IMR-90 (cell line): Measurements from ENCODE around the gene ZNF813. TPM values are rescaled to one million over a fixed set of nuclear protein-coding genes. Genes with fewer than 3 reads are reported as not detected.

Experiments used
- ATAC-seq: fragments of 200-7000 bp; cut with Tn5 transposase; 2 replicates; pipeline ENCODE4 v1.9.1; 2020; ENCODE audit warnings: low read depth, mild to moderate bottlenecking, moderate library complexity
- BruUV-seq: library from RNA; stranded (reverse); fragments of 400-500 nt; replicated peaks from 2 replicates; lab custom pipeline; 2021; lab: Mats Ljungman, UMichigan
- CTCF ChIA-PET: fragments of 300-600 bp; formaldehyde crosslinking; extraction: SDS; loops from one replicate; lab custom pipeline; 2021; ENCODE audit warnings: antibody characterized with exemption; lab: Yijun Ruan, JAX
- POLR2A ChIA-PET: fragments of 300-600 bp; sonication (Branson Sonifier 250); formaldehyde crosslinking; loops from one replicate; lab custom pipeline; 2022; ENCODE audit warnings: antibody characterized with exemption; ENCODE audit not compliant: unreplicated experiment; lab: Charles Lee
- DNase-seq: peaks from one replicate; pipeline ENCODE4 v3.0.0; 2013
- H2AFZ ChIP-seq: replicated peaks from 2 replicates; pipeline ENCODE3; 2013; ENCODE audit warnings: low read length, mild to moderate bottlenecking; ENCODE audit not compliant: poor library complexity
- H2AK5ac ChIP-seq: 2 replicates; pipeline ENCODE4 v1.6.1; 2013; ENCODE audit warnings: low read depth, low read length, inconsistent platforms
- H2AK9ac ChIP-seq: replicated peaks from 2 replicates; pipeline ENCODE3; 2013; ENCODE audit warnings: mild to moderate bottlenecking, low read depth, low read length, moderate library complexity; ENCODE audit not compliant: poor library complexity
- H2BK120ac ChIP-seq: 2 replicates; pipeline ENCODE4 v1.6.1; 2013; ENCODE audit warnings: low read depth, low read length, inconsistent platforms
- H2BK15ac ChIP-seq: 3 replicates; pipeline ENCODE4 v1.6.1; 2013; ENCODE audit warnings: low read depth, low read length, inconsistent platforms
- H2BK20ac ChIP-seq: 2 replicates; pipeline ENCODE4 v1.6.1; 2013; ENCODE audit warnings: low read depth, mild to moderate bottlenecking, inconsistent platforms, low read length, moderate library complexity
- H2BK5ac ChIP-seq: 2 replicates; pipeline ENCODE4 v1.6.1; 2013; ENCODE audit warnings: mild to moderate bottlenecking, low read depth, low read length, inconsistent platforms; ENCODE audit not compliant: poor library complexity, severe bottlenecking
- H3K14ac ChIP-seq: replicated peaks from 2 replicates; pipeline ENCODE4 v1.6.1; 2013; ENCODE audit warnings: low read depth, low read length, inconsistent platforms
- H3K18ac ChIP-seq: 2 replicates; pipeline ENCODE4 v1.6.1; 2013; ENCODE audit warnings: low read depth, low read length, control low read depth
- H3K23ac ChIP-seq: 2 replicates; pipeline ENCODE4 v1.6.1; 2013; ENCODE audit warnings: low read depth, low read length, inconsistent platforms
- H3K27ac ChIP-seq: 2 replicates; pipeline ENCODE4 v1.5.1; 2013; ENCODE audit warnings: mild to moderate bottlenecking, control low read depth, low read length; ENCODE audit not compliant: insufficient read depth
- H3K27me3 ChIP-seq: 2 replicates; pipeline ENCODE4 v1.6.1; 2013; ENCODE audit warnings: low read length; ENCODE audit not compliant: control insufficient read depth, insufficient read depth
- H3K36me3 ChIP-seq: 2 replicates; pipeline ENCODE4 v1.6.1; 2013; ENCODE audit warnings: low read length, mixed read lengths; ENCODE audit not compliant: control insufficient read depth, insufficient read depth
- H3K4ac ChIP-seq: 2 replicates; pipeline ENCODE4 v1.6.1; 2013; ENCODE audit warnings: low read depth, low read length, inconsistent platforms
- H3K4me1 ChIP-seq: 2 replicates; pipeline ENCODE4 v1.6.1; 2013; ENCODE audit warnings: low read length, mixed read lengths; ENCODE audit not compliant: control insufficient read depth, insufficient read depth
- H3K4me2 ChIP-seq: 2 replicates; pipeline ENCODE4 v1.6.1; 2013; ENCODE audit warnings: low read depth, mild to moderate bottlenecking, control low read depth, low read length, moderate library complexity
- H3K4me3 ChIP-seq: 2 replicates; pipeline ENCODE4 v1.5.1; 2013; ENCODE audit warnings: low read depth, mild to moderate bottlenecking, control low read depth, low read length, moderate library complexity; ENCODE audit not compliant: insufficient read depth
- H3K56ac ChIP-seq: 2 replicates; pipeline ENCODE4 v1.6.1; 2013; ENCODE audit warnings: low read length, inconsistent platforms; ENCODE audit not compliant: insufficient read depth; ENCODE audit errors: extremely low read depth
- H3K79me1 ChIP-seq, 2 experiments: 2 replicates each; pipeline ENCODE4 v1.6.1; 2013; ENCODE audit warnings: low read length in 2 of 2, inconsistent platforms in 1 of 2, low read depth in 1 of 2
- H3K9ac ChIP-seq: 2 replicates; pipeline ENCODE4 v1.6.1; 2013; ENCODE audit warnings: low read depth, low read length, control low read depth
- H3K9me1 ChIP-seq: 2 replicates; pipeline ENCODE4 v1.6.1; 2013; ENCODE audit warnings: low read length, inconsistent platforms; ENCODE audit not compliant: insufficient read depth
- H3K9me3 ChIP-seq: 2 replicates; pipeline ENCODE4 v1.6.1; 2013; ENCODE audit warnings: low read length; ENCODE audit not compliant: control insufficient read depth, insufficient read depth
- H4K20me1 ChIP-seq: 2 replicates; pipeline ENCODE4 v1.6.1; 2013; ENCODE audit warnings: low read length, inconsistent platforms; ENCODE audit not compliant: insufficient read depth
- H4K5ac ChIP-seq: 2 replicates; pipeline ENCODE4 v1.6.1; 2013; ENCODE audit warnings: mild to moderate bottlenecking, low read depth, low read length, control low read depth
- H4K8ac ChIP-seq, 2 experiments: 2 replicates each; pipeline ENCODE4 v1.6.1; 2013; ENCODE audit warnings: low read depth in 2 of 2, low read length in 2 of 2, control low read depth in 1 of 2, inconsistent platforms in 1 of 2
- H4K91ac ChIP-seq: 2 replicates; pipeline ENCODE4 v1.6.1; 2013; ENCODE audit warnings: low read depth, low read length, inconsistent platforms; ENCODE audit not compliant: insufficient read depth
- BHLHE40 ChIP-seq: fragments of 150-350 bp; IDR thresholded peaks from 2 replicates; pipeline ENCODE4 v1.6.1; 2016; ENCODE audit warnings: mild to moderate bottlenecking, low read depth, low read length
- CHD1 ChIP-seq: IDR thresholded peaks from 2 replicates; pipeline ENCODE4 v1.6.1; 2012; ENCODE audit warnings: low read depth, low read length, improper control_type of control experiment
- CTCF ChIP-seq: conservative IDR thresholded peaks from 2 replicates; pipeline ENCODE4 v1.5.1; 2012; ENCODE audit warnings: mild to moderate bottlenecking, low read depth, low read length, improper control_type of control experiment
- FOS ChIP-seq: fragments of 150-350 bp; IDR thresholded peaks from 2 replicates; pipeline ENCODE4 v1.6.1; 2016; ENCODE audit warnings: low read depth, low read length
- MAFK ChIP-seq: IDR thresholded peaks from 2 replicates; pipeline ENCODE4 v1.6.1; 2012; ENCODE audit warnings: low read depth, low read length, improper control_type of control experiment
- MAZ ChIP-seq: IDR thresholded peaks from 2 replicates; pipeline ENCODE4 v1.6.1; 2012; ENCODE audit warnings: low read depth, mild to moderate bottlenecking, low read length, improper control_type of control experiment, moderate library complexity, borderline replicate concordance
- MXI1 ChIP-seq: IDR thresholded peaks from 2 replicates; pipeline ENCODE4 v1.6.1; 2012; ENCODE audit warnings: low read depth, mild to moderate bottlenecking, low read length, moderate library complexity, borderline replicate concordance
- NFE2L2 ChIP-seq: fragments of 150-350 bp; IDR thresholded peaks from 2 replicates; pipeline ENCODE4 v1.6.1; 2016; ENCODE audit warnings: low read depth, mild to moderate bottlenecking, low read length
- POLR2A ChIP-seq: IDR thresholded peaks from 2 replicates; pipeline ENCODE4 v1.6.1; 2012; ENCODE audit warnings: mild to moderate bottlenecking, low read depth, low read length
- RAD21 ChIP-seq: IDR thresholded peaks from 2 replicates; pipeline ENCODE4 v1.6.1; 2012; ENCODE audit warnings: low read length, improper control_type of control experiment
- RFX5 ChIP-seq: IDR thresholded peaks from 2 replicates; pipeline ENCODE4 v1.8.0; 2012; ENCODE audit warnings: low read depth, mild to moderate bottlenecking, low read length, moderate library complexity
- SMC3 ChIP-seq: fragments of 150-350 bp; IDR thresholded peaks from 2 replicates; pipeline ENCODE4 v1.6.1; 2016; ENCODE audit warnings: low read depth, mild to moderate bottlenecking, antibody characterized with exemption, low read length, moderate library complexity
- USF2 ChIP-seq: fragments of 150-350 bp; IDR thresholded peaks from 2 replicates; pipeline ENCODE4 v1.6.1; 2017; ENCODE audit warnings: mild to moderate bottlenecking, antibody characterized with exemption, low read length, low read depth
- WGBS, 2 experiments: methylation state at CpG; one replicate each; pipeline versions ENCODE4 v1.1.5 to v1.1.7; 2013; ENCODE audit warnings: missing lambda C conversion rate in 2 of 2; ENCODE audit not compliant: insufficient read length in 1 of 2; ENCODE audit errors: extremely low coverage in 2 of 2; 5-methylcytosine and 5-hydroxymethylcytosine counted together
- dilution Hi-C: fragments of 300-500 bp; cut with HindIII; formaldehyde crosslinking; loops from one replicate; pipeline ENCODE4 v1.14.3; 2018; ENCODE audit warnings: low sequenced_read_pairs; ENCODE audit not compliant: unreplicated experiment
- in situ Hi-C: fragments of 300-500 bp; cut with MboI; formaldehyde crosslinking; loops from 3 replicates; pipeline ENCODE4 v1.14.3; 2019; ENCODE audit warnings: low sequenced_read_pairs, inconsistent platforms, mixed read lengths
- intact Hi-C: fragments of 100-400 bp; cut with micrococcal nuclease; formaldehyde crosslinking; loops from 2 replicates; pipeline ENCODE4 v1.10.0; 2022
- polyA plus RNA-seq, 3 experiments: library from polyadenylated mRNA; depleted of rRNA; stranded (reverse); fragments of >200 nt; gene quantifications; 2 replicates each; pipeline ENCODE4 v1.2.3, GENCODE V29; 2012; ENCODE audit warnings: low replicate concordance in 1 of 3
- total RNA-seq: library from RNA; depleted of rRNA; stranded (reverse); fragments of >200 nt; gene quantifications from 2 replicates; pipeline ENCODE4 v1.2.3, GENCODE V29; 2012

Gene ZNF813
- total and polyA plus RNA-seq, 2 of the 4 experiments (the other 2 are of a cell fraction) = 0.82 to 3.4 TPM

DNA sequence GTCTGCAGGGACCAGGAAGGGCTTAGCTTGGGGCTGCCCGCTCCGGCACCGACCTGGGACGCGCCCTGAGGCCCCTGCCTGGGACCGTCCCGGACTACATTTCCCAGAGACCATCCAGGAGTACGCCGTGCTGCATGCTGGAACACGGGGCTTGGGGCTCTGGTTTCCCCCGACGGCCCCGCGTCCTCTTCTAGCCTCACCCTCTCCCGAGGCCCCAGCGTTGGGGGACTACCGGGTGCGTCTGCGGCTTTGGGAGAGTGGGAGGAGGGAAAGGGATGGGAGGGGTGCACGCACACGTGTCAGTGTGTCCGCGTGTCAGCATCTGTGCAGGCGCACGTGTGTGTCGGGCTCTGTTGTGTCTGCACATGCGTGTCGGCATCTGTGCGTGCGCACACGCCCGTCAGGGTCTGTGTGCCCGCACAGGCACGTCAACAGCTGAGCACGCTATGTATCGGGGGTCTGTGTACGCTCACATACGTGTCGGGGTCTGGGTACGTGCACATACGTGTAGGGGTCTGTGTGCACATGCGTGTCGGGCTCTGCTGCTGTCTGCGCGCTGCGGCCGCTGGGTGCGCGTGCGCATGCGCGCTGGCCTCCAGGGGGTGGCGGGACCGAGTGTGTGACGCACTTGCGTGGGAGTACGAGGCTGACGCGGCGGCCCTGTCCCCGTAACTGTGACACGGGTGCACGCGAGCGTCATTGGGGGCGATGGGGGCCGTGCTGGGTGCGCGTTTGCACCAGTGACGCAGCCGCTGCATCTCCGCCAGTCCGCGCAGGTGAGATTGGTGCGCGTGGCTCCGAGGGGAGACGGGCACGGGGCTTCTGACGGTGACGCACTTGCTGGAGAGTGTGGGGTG is 70.2 kb downstream of the ZNF813 start, which contains the start of gene ZNF331:
ZNF331 (plus strand) TSS at position 625 of the 857 bp plus-strand sequence. CDS start 31,232 bp downstream, outside the sequence.
- CTCF ChIA-PET = interaction anchor here (1.2 kb wide), 1 partner anchor 39 kb away, joined by 3 read pairs; no protein-coding TSS in a partner anchor

More for the DNA sequence above, 70.2 kb downstream of the ZNF813 start, which contains the start of gene ZNF331:
- H3K79me1 ChIP-seq = peaks cover 0 to 18% of the 10 kb centered on the region in 2 experiments; a peak in 2 of 4 replicates
- dilution Hi-C loops (no loop called here), intact Hi-C loops (no loop called here), in situ Hi-C loops (no loop called here)
- peak; percentile 83 for DNase-seq
- H3K9me1 ChIP-seq = no peaks in the 10 kb centered on the region
- H3K27me3 ChIP-seq = no peaks in the 10 kb centered on the region
- H2BK5ac ChIP-seq = peak within 1 kb of the TSS; percentile 94
- H3K4me2 ChIP-seq = peak within 1 kb of the TSS; percentile 82
- peak within 1 kb of the TSS; percentile 17 to 95 for H4K8ac ChIP-seq
- no peaks in the 10 kb centered on the region for H3K9me3 ChIP-seq
- peak within 1 kb of the TSS; percentile 63 for H2BK120ac ChIP-seq
- no TSS peak for BruUV-seq
- peak within 1 kb of the TSS; percentile 97 for H2AFZ ChIP-seq
- H3K9ac ChIP-seq = peak within 1 kb of the TSS; percentile 80
- peaks cover 3% of the 10 kb centered on the region for H3K36me3 ChIP-seq
- H3K56ac ChIP-seq = no peak within 1 kb of the TSS; the same call in 1 of the 2 replicates
- H4K91ac ChIP-seq = peak within 1 kb of the TSS; percentile 71
- H3K4ac ChIP-seq = peak within 1 kb of the TSS; percentile 97
- 0 out of 2 replicates have a peak, but pooled peaks cover 2% of the 10 kb centered on the region for H3K4me1 ChIP-seq
- peak within 1 kb of the TSS; percentile 60 for H3K27ac ChIP-seq
- peak within 1 kb of the TSS; percentile 16; the same call in 1 of the 2 replicates for H2BK20ac ChIP-seq
- 0 out of 3 replicates have a peak within 1 kb of the TSS, but pooled peaks have one; percentile 3 for H2BK15ac ChIP-seq
- peak within 1 kb of the TSS; percentile 85 for H2AK9ac ChIP-seq
- H4K20me1 ChIP-seq = no peaks in the 10 kb centered on the region
- POLR2A ChIA-PET = no interaction called here
- 50% methylated on average over 45 of the region's 81 CpGs; no CpG with 5 or more reads in 1 of the 2 experiments for WGBS, 2 experiments
- H3K4me3 ChIP-seq = peak within 1 kb of the TSS; percentile 76
- H3K14ac ChIP-seq = peak within 1 kb of the TSS; percentile 72
- H2AK5ac ChIP-seq = peak within 1 kb of the TSS; percentile 24; the same call in 1 of the 2 replicates
- peak within 1 kb of the TSS; percentile 47 for H3K18ac ChIP-seq
- TF ChIP-seq MAFK = no peak
- TF ChIP-seq FOS = peak; percentile 47; the same call in 1 of the 2 replicates
- TF ChIP-seq CTCF = peak; percentile 36; the same call in 1 of the 2 replicates
- TF ChIP-seq MXI1 = peak; percentile 97
- TF ChIP-seq USF2 = peak; percentile 53
- no peak for TF ChIP-seq RAD21
- TF ChIP-seq NFE2L2 = peak; percentile 13; the same call in 1 of the 2 replicates
- TF ChIP-seq SMC3 = no peak
- TF ChIP-seq POLR2A = no peak
- peak; percentile 81 for TF ChIP-seq BHLHE40
- no peak for TF ChIP-seq CHD1
- TF ChIP-seq MAZ = peak; percentile 38; the same call in 1 of the 2 replicates
- no peak for TF ChIP-seq RFX5
- peak; percentile 86 for ATAC-seq
- peak within 1 kb of the TSS; percentile 79 for H3K23ac ChIP-seq
- peak within 1 kb of the TSS; percentile 77 for H4K5ac ChIP-seq
